ENCODE results near the gene RUNX1. TPM values are rescaled to one million over a fixed set of nuclear protein-coding genes. Genes with fewer than 3 reads are reported as not detected.

The RUNX1 gene
- total and polyA plus RNA-seq, 2 donors (not counting 3 experiments of a cell fraction or from before 2014, with no cell fraction given) = 4.6 to 17.9 TPM

DNA sequence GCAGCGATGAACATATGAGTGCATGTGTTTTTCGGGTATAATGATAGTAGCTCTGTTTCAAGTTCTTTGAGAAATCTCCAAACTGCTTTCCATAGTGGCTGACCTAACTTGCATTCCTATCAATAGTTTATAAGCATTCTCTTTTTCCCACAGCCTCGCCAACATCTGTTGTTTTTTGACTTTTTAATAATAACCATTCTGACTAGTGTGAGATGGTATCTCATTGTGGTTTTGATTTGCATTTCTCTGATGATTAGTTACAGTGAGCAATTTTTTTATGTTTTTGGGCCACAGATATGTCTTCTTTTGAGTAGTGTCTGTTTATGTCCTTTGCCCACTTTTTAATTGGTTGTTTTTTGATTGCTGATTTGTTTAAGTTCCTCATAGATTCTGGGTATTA is 10.6 kb upstream of the RUNX1 start:
- Histone ChIP-seq H3K27me3 (ENCODE audit: control insufficient read depth in 2 of 2, insufficient read depth in 2 of 2, low read length in 2 of 2) (peaks cover 21 to 27% of the 10 kb centered on the region in 2 experiments), H2AFZ (ENCODE audit: low read depth, low read length) (no peak overlapping the region), H4K20me1 (replicated peaks; ENCODE audit: control insufficient read depth, extremely low read depth, insufficient read depth, low read length) (no peaks in the 10 kb centered on the region), H3K27ac (ENCODE audit: insufficient read depth, low read depth, low read length) (no peak overlapping the region), H3K4me3 (replicated peaks in 1 of 3; ENCODE audit: insufficient read depth in 1 of 3, low read depth in 1 of 3, low read length in 3 of 3) (no peak overlapping the region), H3K9me1 (replicated peaks; ENCODE audit: control insufficient read depth, extremely low read depth, insufficient read depth, low read length) (no peaks in the 10 kb centered on the region), H3K36me3 (ENCODE audit: control insufficient read depth in 2 of 2, extremely low read depth in 1 of 2, insufficient read depth in 2 of 2, low read length in 2 of 2) (no peaks in the 10 kb centered on the region), H3K4me2 (ENCODE audit: insufficient read depth, low read length) (no peak overlapping the region), H3K79me2 (ENCODE audit: control insufficient read depth, insufficient read depth, low read length) (no peaks in the 10 kb centered on the region), H3K9ac (replicated peaks; ENCODE audit: extremely low read depth, insufficient read depth, low read length) (no peak overlapping the region), H3K4me1 (ENCODE audit: control insufficient read depth, extremely low read depth, insufficient read depth, low read length) (no peaks in the 10 kb centered on the region), H3K9me3 (replicated peaks; ENCODE audit: control insufficient read depth, insufficient read depth, low read length) (no peaks in the 10 kb centered on the region)
- intact Hi-C loops (cut with micrococcal nuclease) = no loop called here
- CTCF ChIA-PET = no interaction called here
- BruUV-seq (replicated peaks) = no TSS peak
- TF ChIP-seq EZH2 (IDR thresholded peaks at IDR 0.05; ENCODE audit: borderline replicate concordance, low read depth, low read length, severe bottlenecking) (no peak), FOS (IDR thresholded peaks at IDR 0.05; ENCODE audit: borderline replicate concordance, insufficient read depth, low read length) (no peak), JUN (IDR thresholded peaks at IDR 0.05; ENCODE audit: borderline replicate concordance, insufficient read depth, insufficient read length, low read depth) (no peak), POLR2A (IDR thresholded peaks at IDR 0.05; ENCODE audit: low read depth, low read length) (no peak), POLR2AphosphoS5 (IDR thresholded peaks at IDR 0.05; ENCODE audit: insufficient read depth, low read depth, low read length) (no peak)
- TF ChIP-seq, protein P1, sequence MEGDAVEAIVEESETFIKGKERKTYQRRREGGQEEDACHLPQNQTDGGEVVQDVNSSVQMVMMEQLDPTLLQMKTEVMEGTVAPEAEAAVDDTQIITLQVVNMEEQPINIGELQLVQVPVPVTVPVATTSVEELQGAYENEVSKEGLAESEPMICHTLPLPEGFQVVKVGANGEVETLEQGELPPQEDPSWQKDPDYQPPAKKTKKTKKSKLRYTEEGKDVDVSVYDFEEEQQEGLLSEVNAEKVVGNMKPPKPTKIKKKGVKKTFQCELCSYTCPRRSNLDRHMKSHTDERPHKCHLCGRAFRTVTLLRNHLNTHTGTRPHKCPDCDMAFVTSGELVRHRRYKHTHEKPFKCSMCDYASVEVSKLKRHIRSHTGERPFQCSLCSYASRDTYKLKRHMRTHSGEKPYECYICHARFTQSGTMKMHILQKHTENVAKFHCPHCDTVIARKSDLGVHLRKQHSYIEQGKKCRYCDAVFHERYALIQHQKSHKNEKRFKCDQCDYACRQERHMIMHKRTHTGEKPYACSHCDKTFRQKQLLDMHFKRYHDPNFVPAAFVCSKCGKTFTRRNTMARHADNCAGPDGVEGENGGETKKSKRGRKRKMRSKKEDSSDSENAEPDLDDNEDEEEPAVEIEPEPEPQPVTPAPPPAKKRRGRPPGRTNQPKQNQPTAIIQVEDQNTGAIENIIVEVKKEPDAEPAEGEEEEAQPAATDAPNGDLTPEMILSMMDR (IDR thresholded peaks at IDR 0.05; ENCODE audit: extremely low read depth in 1 of 2, insufficient read depth in 1 of 2, low read depth in 1 of 2, low read length in 2 of 2) = no peak
- TF ChIP-seq, protein P2, sequence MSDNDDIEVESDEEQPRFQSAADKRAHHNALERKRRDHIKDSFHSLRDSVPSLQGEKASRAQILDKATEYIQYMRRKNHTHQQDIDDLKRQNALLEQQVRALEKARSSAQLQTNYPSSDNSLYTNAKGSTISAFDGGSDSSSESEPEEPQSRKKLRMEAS (IDR thresholded peaks at IDR 0.05; ENCODE audit: insufficient read depth, insufficient read length) = no peak
- dilution Hi-C loops (cut with MboI; ENCODE audit: extremely low pct_ligation_motif_present, low sequenced_read_pairs) = no loop called here
- FAIRE-seq = no peak
- DNase-seq (ENCODE audit: low read depth, low spot score) = no peak
- POLR2A ChIA-PET = interaction anchor here (0.6 kb wide), 1 partner anchor 1276 kb away, joined by 6 read pairs; no protein-coding TSS in a partner anchor

Data from endothelial cell of umbilical vein (primary cell).